HEK293 (cell line): ENCODE measurements around the gene SLC8A2.

Experiments used
- CTCF ChIP-seq: fragments of 450-650 bp; formaldehyde crosslinking; IDR thresholded peaks from 2 replicates; pipeline ENCODE4 v1.5.1; 2016; ENCODE audit warnings: missing biosample characterization, missing genetic modification characterization
- YY1 ChIP-seq: fragments of 450-650 bp; formaldehyde crosslinking; IDR thresholded peaks from 2 replicates; pipeline ENCODE4 v1.5.1; 2018; ENCODE audit warnings: missing biosample characterization, missing genetic modification characterization

- TF ChIP-seq CTCF (no peak), YY1 (tag by site-specific recombination) (no peak)
Observed at GRCh38 chr19:47511128-47511517, 39.4 kb upstream of the SLC8A2 start.
